ENCODE data around the gene MTURN.

The MTURN gene

DNA sequence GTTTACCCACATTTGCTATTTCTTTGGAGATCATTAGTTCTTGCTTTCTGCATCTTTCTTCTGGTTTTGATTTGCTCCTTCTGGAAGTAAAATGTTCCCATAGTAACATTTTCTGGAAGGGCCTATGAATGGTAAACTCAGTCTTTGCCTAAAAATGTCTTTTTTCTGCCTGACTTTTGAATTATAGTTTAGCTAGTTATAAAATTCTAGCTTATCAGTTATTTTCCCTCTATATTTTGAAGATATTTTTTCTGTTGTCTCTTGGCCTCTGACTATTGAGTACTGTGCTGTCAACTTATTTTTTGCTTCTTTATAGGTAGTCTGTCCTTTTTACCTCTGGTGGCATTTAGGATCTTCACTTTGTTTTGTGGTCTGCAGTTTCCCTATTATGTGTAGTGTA, 21.6 kb upstream of the MTURN start:
- Histone ChIP-seq H3K4me2 (ENCODE audit: low read length, poor library complexity, severe bottlenecking) (no peak overlapping the region), H4K8ac (ENCODE audit: low read length) (no peak overlapping the region), H2BK12ac (ENCODE audit: low read length in 2 of 2) (no peak overlapping the region), H2AK5ac (ENCODE audit: low read length, severe bottlenecking) (no peak overlapping the region), H3K9ac (ENCODE audit: low read length) (no peak overlapping the region), H2AFZ (ENCODE audit: low read depth, low read length) (no peak overlapping the region), H2BK15ac (ENCODE audit: low read depth, poor library complexity, severe bottlenecking) (no peak overlapping the region), H2BK120ac (ENCODE audit: low read depth, low read length) (no peak overlapping the region), H4K91ac (ENCODE audit: low read length) (no peak overlapping the region), H3K4ac (ENCODE audit: low read depth in 1 of 2, low read length in 2 of 2) (no peak overlapping the region), H3K4me1 (ENCODE audit: control insufficient read depth, insufficient read depth, low read depth, low read length) (peaks cover 2% of the 10 kb centered on the region), H2BK5ac (ENCODE audit: low read depth, low read length, poor library complexity, severe bottlenecking) (no peak overlapping the region), H3K79me1 (replicated peaks; ENCODE audit: low read length, poor library complexity, severe bottlenecking) (no peaks in the 10 kb centered on the region), H3K27ac (ENCODE audit: low read length, poor library complexity, severe bottlenecking) (no peak overlapping the region), H3K9me3 (ENCODE audit: control insufficient read depth, low read length) (peaks cover 11% of the 10 kb centered on the region), H3K4me3 (ENCODE audit: insufficient read depth in 1 of 2, low read depth in 1 of 2, low read length in 2 of 2) (no peak overlapping the region), H3K23ac (ENCODE audit: low read length in 2 of 2) (no peak overlapping the region), H3K14ac (ENCODE audit: low read length in 2 of 2) (no peak overlapping the region), H3K18ac (ENCODE audit: low read depth in 1 of 2, low read length in 2 of 2) (no peak overlapping the region), H3K27me3 (ENCODE audit: control insufficient read depth in 1 of 2, insufficient read depth in 1 of 2, low read length in 2 of 2) (no peaks in the 10 kb centered on the region), H3K36me3 (ENCODE audit: control insufficient read depth in 1 of 2, insufficient read depth in 2 of 2, low read depth in 1 of 2, low read length in 2 of 2) (no peaks in the 10 kb centered on the region)
- no peak for DNase-seq

GRCh38 chr7:30114536-30115238, 20.1 kb upstream of the MTURN start:
- no peak overlapping the region for H2BK120ac ChIP-seq (ENCODE audit: low read depth, low read length)
- no peak overlapping the region for H2AFZ ChIP-seq (ENCODE audit: low read depth, low read length)
- no peak overlapping the region for H3K9ac ChIP-seq (ENCODE audit: low read length)
- H3K36me3 ChIP-seq (ENCODE audit: control insufficient read depth in 1 of 2, insufficient read depth in 2 of 2, low read depth in 1 of 2, low read length in 2 of 2) = no peaks in the 10 kb centered on the region
- H3K27me3 ChIP-seq (ENCODE audit: control insufficient read depth in 1 of 2, insufficient read depth in 1 of 2, low read length in 2 of 2) = no peaks in the 10 kb centered on the region
- no peak overlapping the region for H3K4me2 ChIP-seq (ENCODE audit: low read length, poor library complexity, severe bottlenecking)
- peaks cover 2% of the 10 kb centered on the region for H3K4me1 ChIP-seq (ENCODE audit: control insufficient read depth, insufficient read depth, low read depth, low read length)
- no peak overlapping the region for H3K4me3 ChIP-seq (ENCODE audit: insufficient read depth in 1 of 2, low read depth in 1 of 2, low read length in 2 of 2)
- H3K14ac ChIP-seq (ENCODE audit: low read length in 2 of 2) = no peak overlapping the region
- no peak for DNase-seq
- no peak overlapping the region for H2BK5ac ChIP-seq (ENCODE audit: low read depth, low read length, poor library complexity, severe bottlenecking)
- WGBS = 78% methylated on average over 3 of the region's 3 CpGs
- H3K9me3 ChIP-seq (ENCODE audit: control insufficient read depth, low read length) = peaks cover 11% of the 10 kb centered on the region
- H4K91ac ChIP-seq (ENCODE audit: low read length) = no peak overlapping the region
- no peak overlapping the region for H3K18ac ChIP-seq (ENCODE audit: low read depth in 1 of 2, low read length in 2 of 2)
- no peaks in the 10 kb centered on the region for H3K79me1 ChIP-seq (replicated peaks; ENCODE audit: low read length, poor library complexity, severe bottlenecking)
- H4K8ac ChIP-seq (ENCODE audit: low read length) = no peak overlapping the region
- H3K23ac ChIP-seq (ENCODE audit: low read length in 2 of 2) = no peak overlapping the region
- no peak overlapping the region for H3K4ac ChIP-seq (ENCODE audit: low read depth in 1 of 2, low read length in 2 of 2)
- H2AK5ac ChIP-seq (ENCODE audit: low read length, severe bottlenecking) = no peak overlapping the region
- no peak overlapping the region for H2BK12ac ChIP-seq (ENCODE audit: low read length in 2 of 2)
- H3K27ac ChIP-seq (ENCODE audit: low read length, poor library complexity, severe bottlenecking) = no peak overlapping the region
- no peak overlapping the region for H2BK15ac ChIP-seq (ENCODE audit: low read depth, poor library complexity, severe bottlenecking)

GRCh38 chr7:30115709-30116297, 19.0 kb upstream of the MTURN start:
- Histone ChIP-seq H3K36me3 (ENCODE audit: control insufficient read depth in 1 of 2, insufficient read depth in 2 of 2, low read depth in 1 of 2, low read length in 2 of 2) (no peaks in the 10 kb centered on the region), H2BK12ac (ENCODE audit: low read length in 2 of 2) (no peak overlapping the region), H3K23ac (ENCODE audit: low read length in 2 of 2) (no peak overlapping the region), H3K18ac (ENCODE audit: low read depth in 1 of 2, low read length in 2 of 2) (no peak overlapping the region), H3K9me3 (ENCODE audit: control insufficient read depth, low read length) (peaks cover 11% of the 10 kb centered on the region), H3K9ac (ENCODE audit: low read length) (no peak overlapping the region), H2AFZ (ENCODE audit: low read depth, low read length) (no peak overlapping the region), H3K4me3 (ENCODE audit: insufficient read depth in 1 of 2, low read depth in 1 of 2, low read length in 2 of 2) (no peak overlapping the region), H3K4ac (ENCODE audit: low read depth in 1 of 2, low read length in 2 of 2) (no peak overlapping the region), H4K91ac (ENCODE audit: low read length) (peak overlapping the region; percentile 22), H3K4me2 (ENCODE audit: low read length, poor library complexity, severe bottlenecking) (no peak overlapping the region), H2AK5ac (ENCODE audit: low read length, severe bottlenecking) (no peak overlapping the region), H2BK5ac (ENCODE audit: low read depth, low read length, poor library complexity, severe bottlenecking) (no peak overlapping the region), H3K14ac (ENCODE audit: low read length in 2 of 2) (peak overlapping the region in 1 of 2 experiments; percentile 14), H3K27ac (ENCODE audit: low read length, poor library complexity, severe bottlenecking) (no peak overlapping the region), H3K27me3 (ENCODE audit: control insufficient read depth in 1 of 2, insufficient read depth in 1 of 2, low read length in 2 of 2) (no peaks in the 10 kb centered on the region), H3K79me1 (replicated peaks; ENCODE audit: low read length, poor library complexity, severe bottlenecking) (no peaks in the 10 kb centered on the region), H2BK15ac (ENCODE audit: low read depth, poor library complexity, severe bottlenecking) (no peak overlapping the region), H2BK120ac (ENCODE audit: low read depth, low read length) (no peak overlapping the region), H4K8ac (ENCODE audit: low read length) (no peak overlapping the region), H3K4me1 (ENCODE audit: control insufficient read depth, insufficient read depth, low read depth, low read length) (peaks cover 2% of the 10 kb centered on the region)
- WGBS = 84% methylated on average over 30 of the region's 34 CpGs
- no peak for DNase-seq

- H2BK12ac ChIP-seq (ENCODE audit: low read length in 2 of 2) = no peak overlapping the region
- no peak overlapping the region for H4K8ac ChIP-seq (ENCODE audit: low read length)
- no peak overlapping the region for H3K14ac ChIP-seq (ENCODE audit: low read length in 2 of 2)
- no peak overlapping the region for H2BK120ac ChIP-seq (ENCODE audit: low read depth, low read length)
- H2AFZ ChIP-seq (ENCODE audit: low read depth, low read length) = no peak overlapping the region
- H3K4ac ChIP-seq (ENCODE audit: low read depth in 1 of 2, low read length in 2 of 2) = no peak overlapping the region
- no peak overlapping the region for H2BK5ac ChIP-seq (ENCODE audit: low read depth, low read length, poor library complexity, severe bottlenecking)
- 92% methylated on average over 6 of the region's 6 CpGs for WGBS
- no peak overlapping the region for H2AK5ac ChIP-seq (ENCODE audit: low read length, severe bottlenecking)
- no peak overlapping the region for H3K4me2 ChIP-seq (ENCODE audit: low read length, poor library complexity, severe bottlenecking)
- H3K18ac ChIP-seq (ENCODE audit: low read depth in 1 of 2, low read length in 2 of 2) = no peak overlapping the region
- peaks cover 2% of the 10 kb centered on the region for H3K4me1 ChIP-seq (ENCODE audit: control insufficient read depth, insufficient read depth, low read depth, low read length)
- H3K23ac ChIP-seq (ENCODE audit: low read length in 2 of 2) = no peak overlapping the region
- no peak for DNase-seq
- peak overlapping the region in 1 of 2 experiments; percentile 35 for H3K4me3 ChIP-seq (ENCODE audit: insufficient read depth in 1 of 2, low read depth in 1 of 2, low read length in 2 of 2)
- H3K27me3 ChIP-seq (ENCODE audit: control insufficient read depth in 1 of 2, insufficient read depth in 1 of 2, low read length in 2 of 2) = no peaks in the 10 kb centered on the region
- H4K91ac ChIP-seq (ENCODE audit: low read length) = no peak overlapping the region
- no peak overlapping the region for H3K27ac ChIP-seq (ENCODE audit: low read length, poor library complexity, severe bottlenecking)
- H2BK15ac ChIP-seq (ENCODE audit: low read depth, poor library complexity, severe bottlenecking) = no peak overlapping the region
- no peaks in the 10 kb centered on the region for H3K36me3 ChIP-seq (ENCODE audit: control insufficient read depth in 1 of 2, insufficient read depth in 2 of 2, low read depth in 1 of 2, low read length in 2 of 2)
- H3K9me3 ChIP-seq (ENCODE audit: control insufficient read depth, low read length) = peaks cover 11% of the 10 kb centered on the region
- H3K79me1 ChIP-seq (replicated peaks; ENCODE audit: low read length, poor library complexity, severe bottlenecking) = no peaks in the 10 kb centered on the region
- peak overlapping the region; percentile 31 for H3K9ac ChIP-seq (ENCODE audit: low read length)
Measured at GRCh38 chr7:30116771-30117170, 18.0 kb upstream of the MTURN start.

Measured in mesenchymal stem cell (in vitro differentiated cells and primary cell).